Upper lobe of left lung (tissue), 4 donors: ENCODE data around the gene MRPL38.

Experiments
- CTCF ChIP-seq, 6 experiments: fragments of 450-650 bp in 4 of 6; fragments of 200-600 bp in 2 of 6; sonication (generic) in 2 of 6; IDR thresholded peaks; one replicate each; pipeline ENCODE4 v1.5.1; 2016 to 2019; ENCODE audit warnings: antibody characterized with exemption in 6 of 6
- POLR2A ChIP-seq, 4 donors: fragments of 450-650 bp; IDR thresholded peaks; one replicate each; pipeline ENCODE4 v1.5.1; 2016 to 2017; ENCODE audit warnings: antibody characterized with exemption in 4 of 4, mild to moderate bottlenecking in 2 of 4
- POLR2AphosphoS5 ChIP-seq, 2 donors: sonication (generic); formaldehyde crosslinking; IDR thresholded peaks; one replicate each; pipeline ENCODE4 v1.5.1; 2017; ENCODE audit warnings: antibody characterized with exemption in 2 of 2

GRCh38 chr17:75854881-75855309, 49.8 kb downstream of the MRPL38 start:
- TF ChIP-seq POLR2AphosphoS5 (IDR thresholded peaks at IDR 0.05) = no peak
- no peak for TF ChIP-seq POLR2A (IDR thresholded peaks at IDR 0.05)
- no peak for TF ChIP-seq CTCF (IDR thresholded peaks at IDR 0.05)
